WTC11 (cell line): ENCODE data around the gene CEP135. TPM values are rescaled to one million over a fixed set of nuclear protein-coding genes. Genes with fewer than 3 reads are reported as not detected.

Experiments
- ATAC-seq: fragments of 200-7000 bp; cut with Tn5 transposase; 2 replicates; pipeline ENCODE4 v1.10.0; 2021; ENCODE audit warnings: mild to moderate bottlenecking, moderate library complexity
- CTCF ChIA-PET: fragments of 300-600 bp; sonication (Branson Sonifier 250); formaldehyde crosslinking; loops from one replicate; lab custom pipeline; 2021; ENCODE audit warnings: antibody characterized with exemption; lab: Charles Lee
- POLR2A ChIA-PET: fragments of 350-600 bp; sonication (Branson Sonifier 250); formaldehyde crosslinking; loops from one replicate; lab custom pipeline; 2021; ENCODE audit warnings: antibody characterized with exemption; lab: Charles Lee
- DNase-seq: peaks from one replicate; pipeline ENCODE4 v3.0.0; 2021; ENCODE audit warnings: low spot score
- H3K27ac Mint-ChIP-seq: 2 replicates; pipeline ENCODE4 v1.8.0; 2021; ENCODE audit warnings: mixed read lengths
- H3K27me3 Mint-ChIP-seq: 2 replicates; pipeline ENCODE4 v1.8.0; 2021; ENCODE audit warnings: low read depth, mild to moderate bottlenecking, moderate library complexity, mixed read lengths
- H3K36me3 Mint-ChIP-seq: 2 replicates; pipeline ENCODE4 v1.8.0; 2021; ENCODE audit warnings: mixed read lengths
- H3K4me1 Mint-ChIP-seq: 2 replicates; pipeline ENCODE4 v1.8.0; 2022; ENCODE audit warnings: mixed read lengths
- H3K4me3 Mint-ChIP-seq: 2 replicates; pipeline ENCODE4 v1.8.0; 2021; ENCODE audit warnings: mild to moderate bottlenecking, moderate library complexity, mixed read lengths
- H3K9me3 Mint-ChIP-seq: 2 replicates; pipeline ENCODE4 v1.8.0; 2021; ENCODE audit warnings: mixed read lengths
- CBFB ChIP-seq: sonication (generic); formaldehyde crosslinking; IDR thresholded peaks from 2 replicates; pipeline ENCODE4 v1.8.1; 2022; ENCODE audit warnings: mild to moderate bottlenecking, low read depth, missing genetic modification reagents
- CTCF ChIP-seq: fragments of 200-600 bp; IDR thresholded peaks from 2 replicates; pipeline ENCODE4 v1.8.0; 2022; ENCODE audit warnings: antibody characterized with exemption
- EMX1 ChIP-seq: fragments of 250-450 bp; sonication (Bioruptor Pico); IDR thresholded peaks from 2 replicates; pipeline ENCODE4 v1.8.0; 2021; ENCODE audit warnings: mild to moderate bottlenecking
- ESRRA ChIP-seq: sonication (generic); formaldehyde crosslinking; IDR thresholded peaks from 2 replicates; pipeline ENCODE4 v1.8.1; 2022; ENCODE audit warnings: mild to moderate bottlenecking, missing genetic modification reagents, borderline replicate concordance
- HMGA2 ChIP-seq: fragments of 250-450 bp; sonication (Bioruptor Pico); IDR thresholded peaks from 2 replicates; pipeline ENCODE4 v1.4.0; 2021; ENCODE audit warnings: mild to moderate bottlenecking, moderate library complexity
- IRF1 ChIP-seq: sonication (generic); formaldehyde crosslinking; IDR thresholded peaks from 2 replicates; pipeline ENCODE4 v1.8.0; 2023; ENCODE audit warnings: missing genetic modification reagents
- MLX ChIP-seq: sonication (generic); formaldehyde crosslinking; IDR thresholded peaks from 2 replicates; pipeline ENCODE4 v1.8.1; 2023; ENCODE audit warnings: mild to moderate bottlenecking, missing genetic modification reagents, moderate library complexity
- NFE2L1 ChIP-seq: sonication (generic); formaldehyde crosslinking; IDR thresholded peaks from 2 replicates; pipeline ENCODE4 v1.8.1; 2023; ENCODE audit warnings: missing genetic modification reagents
- NFYB ChIP-seq: sonication (generic); formaldehyde crosslinking; conservative IDR thresholded peaks from 2 replicates; pipeline ENCODE4 v1.8.0; 2022; ENCODE audit warnings: low read depth, missing genetic modification reagents
- NR1H2 ChIP-seq: sonication (generic); formaldehyde crosslinking; IDR thresholded peaks from 2 replicates; pipeline ENCODE4 v1.9.0; 2021; ENCODE audit warnings: mild to moderate bottlenecking, moderate library complexity, missing genetic modification reagents
- NR2C2 ChIP-seq: sonication (generic); formaldehyde crosslinking; IDR thresholded peaks from 2 replicates; pipeline ENCODE4 v1.8.0; 2022; ENCODE audit warnings: mild to moderate bottlenecking, missing genetic modification reagents
- SMAD3 ChIP-seq: sonication (generic); formaldehyde crosslinking; IDR thresholded peaks from 2 replicates; pipeline ENCODE4 v1.8.0; 2022; ENCODE audit warnings: missing genetic modification reagents, mild to moderate bottlenecking, borderline replicate concordance
- SP1 ChIP-seq: sonication (generic); formaldehyde crosslinking; conservative IDR thresholded peaks from 2 replicates; pipeline ENCODE4 v1.8.1; 2022; ENCODE audit warnings: missing genetic modification reagents
- STAT6 ChIP-seq: sonication (generic); formaldehyde crosslinking; conservative IDR thresholded peaks from 2 replicates; pipeline ENCODE4 v1.8.1; 2023; ENCODE audit warnings: mild to moderate bottlenecking, low read depth, missing genetic modification reagents, moderate library complexity
- TEAD1 ChIP-seq: sonication (generic); formaldehyde crosslinking; IDR thresholded peaks from 2 replicates; pipeline ENCODE4 v1.8.0; 2022; ENCODE audit warnings: mild to moderate bottlenecking, missing genetic modification reagents
- ZNF281 ChIP-seq: sonication (generic); formaldehyde crosslinking; IDR thresholded peaks from 2 replicates; pipeline ENCODE4 v1.8.0; 2023; ENCODE audit warnings: mild to moderate bottlenecking, missing genetic modification reagents
- ZNF423 ChIP-seq: fragments of 250-450 bp; sonication (Bioruptor Pico); IDR thresholded peaks from 2 replicates; pipeline ENCODE4 v2.1.2; 2022; ENCODE audit warnings: mild to moderate bottlenecking, moderate library complexity
- ZSCAN18 ChIP-seq: fragments of 250-450 bp; sonication (Bioruptor Pico); IDR thresholded peaks from 2 replicates; pipeline ENCODE4 v2.1.2; 2022; ENCODE audit warnings: mild to moderate bottlenecking, moderate library complexity
- total RNA-seq: library from RNA; stranded (reverse); gene quantifications from 3 replicates; pipeline ENCODE4 v1.2.3, GENCODE V29; 2021

The CEP135 gene
- total RNA-seq, 1 experiment from 2014 or later: 13.6 TPM

- ChIA-PET CTCF (no interaction called here), POLR2A (no interaction called here)
- DNase-seq (no peak), ATAC-seq (no peak)
- Mint-ChIP-seq H3K4me3 (no peak overlapping the region), H3K9me3 (peaks cover under 1% of the 10 kb centered on the region), H3K4me1 (peaks cover 12% of the 10 kb centered on the region), H3K36me3 (peaks cover under 1% of the 10 kb centered on the region; the same call in 1 of the 2 replicates), H3K27ac (no peak overlapping the region), H3K27me3 (no peaks in the 10 kb centered on the region)
- TF ChIP-seq HMGA2 (CRISPR knock-in tag) (no peak), ZNF423 (CRISPR knock-in tag) (no peak), ESRRA (CRISPR knock-in tag) (no peak), ZNF281 (CRISPR knock-in tag) (no peak), CTCF (no peak), NFYB (CRISPR knock-in tag) (no peak), NR1H2 (CRISPR knock-in tag) (no peak), ZSCAN18 (CRISPR knock-in tag) (no peak), IRF1 (CRISPR knock-in tag) (no peak), NR2C2 (CRISPR knock-in tag) (no peak), TEAD1 (CRISPR knock-in tag) (no peak), MLX (CRISPR knock-in tag) (no peak), EMX1 (CRISPR knock-in tag) (no peak), STAT6 (CRISPR knock-in tag) (no peak), SP1 (no peak), SMAD3 (no peak), CBFB (CRISPR knock-in tag) (no peak), NFE2L1 (CRISPR knock-in tag) (no peak)
Measured at GRCh38 chr4:56082829-56083228, 134.1 kb downstream of the CEP135 start.

Other genes with a start within 250 kb of the CEP135 start
- not detected in 3 replicates for gene EXOC1L, start 129.2 kb upstream of the CEP135 start, total RNA-seq
- 19.0 to 22.5 TPM (median 20.2 TPM) in 3 replicates for gene EXOC1, start 95.3 kb upstream of the CEP135 start, total RNA-seq